Measurements from ENCODE around the gene ARSI.

- TF ChIP-seq CTCF (conservative IDR thresholded peaks at IDR 0.05) (no peak), ZFX (IDR thresholded peaks at IDR 0.05) (no peak)
Measured at GRCh38 chr5:150254774-150255173, 47.9 kb downstream of the ARSI start.
